ENCODE results near the gene MRPL50. TPM values are rescaled to one million over a fixed set of nuclear protein-coding genes. Genes with fewer than 3 reads are reported as not detected.
A peak's percentile ranks its signal among the peaks of the same experiment; 100 is the strongest.

The MRPL50 gene
- total and polyA plus RNA-seq, 2 donors (not counting 1 experiment from before 2014, with no cell fraction given) = 11.8 to 12.2 TPM

DNA sequence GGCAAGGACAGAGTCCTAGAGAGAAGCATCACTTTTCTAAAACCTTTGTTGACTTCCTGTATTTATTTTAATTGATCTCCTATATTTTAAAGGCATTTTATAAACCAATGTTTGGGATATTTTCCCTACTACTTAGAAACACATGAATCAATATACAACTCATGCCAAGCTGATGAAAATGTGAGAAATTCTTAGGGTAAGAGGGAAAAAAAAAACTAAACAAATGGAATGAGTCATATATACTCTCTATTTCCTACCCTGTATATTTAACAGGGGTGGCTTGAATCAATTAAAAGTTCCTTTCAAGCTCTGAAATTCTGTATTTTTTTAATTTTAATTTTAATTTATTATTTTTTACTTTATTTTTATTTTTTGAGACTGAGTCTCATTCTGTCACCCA is 33.2 kb downstream of the MRPL50 start:
- DNase-seq (ENCODE audit: low read depth in 2 of 2) = peak; percentile 31 to 67
- no peak for TF ChIP-seq EZH2 (IDR thresholded peaks at IDR 0.05; ENCODE audit: low read length, missing control alignments)
- TF ChIP-seq, protein P1, sequence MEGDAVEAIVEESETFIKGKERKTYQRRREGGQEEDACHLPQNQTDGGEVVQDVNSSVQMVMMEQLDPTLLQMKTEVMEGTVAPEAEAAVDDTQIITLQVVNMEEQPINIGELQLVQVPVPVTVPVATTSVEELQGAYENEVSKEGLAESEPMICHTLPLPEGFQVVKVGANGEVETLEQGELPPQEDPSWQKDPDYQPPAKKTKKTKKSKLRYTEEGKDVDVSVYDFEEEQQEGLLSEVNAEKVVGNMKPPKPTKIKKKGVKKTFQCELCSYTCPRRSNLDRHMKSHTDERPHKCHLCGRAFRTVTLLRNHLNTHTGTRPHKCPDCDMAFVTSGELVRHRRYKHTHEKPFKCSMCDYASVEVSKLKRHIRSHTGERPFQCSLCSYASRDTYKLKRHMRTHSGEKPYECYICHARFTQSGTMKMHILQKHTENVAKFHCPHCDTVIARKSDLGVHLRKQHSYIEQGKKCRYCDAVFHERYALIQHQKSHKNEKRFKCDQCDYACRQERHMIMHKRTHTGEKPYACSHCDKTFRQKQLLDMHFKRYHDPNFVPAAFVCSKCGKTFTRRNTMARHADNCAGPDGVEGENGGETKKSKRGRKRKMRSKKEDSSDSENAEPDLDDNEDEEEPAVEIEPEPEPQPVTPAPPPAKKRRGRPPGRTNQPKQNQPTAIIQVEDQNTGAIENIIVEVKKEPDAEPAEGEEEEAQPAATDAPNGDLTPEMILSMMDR (conservative IDR thresholded peaks at IDR 0.05 in 1 of 2, IDR thresholded peaks at IDR 0.05 in 1 of 2; ENCODE audit: low read depth in 1 of 2, low read length in 2 of 2) = no peak
- Histone ChIP-seq H3K4me1 (ENCODE audit: control insufficient read depth, extremely low read depth, insufficient read depth, low read length) (no peaks in the 10 kb centered on the region), H3K27ac (ENCODE audit: insufficient read depth, low read length) (no peak overlapping the region), H4K20me1 (ENCODE audit: control insufficient read depth, extremely low read depth, insufficient read depth, low read length) (no peaks in the 10 kb centered on the region), H3K9ac (ENCODE audit: insufficient read depth, low read length) (no peak overlapping the region), H3K9me3 (ENCODE audit: control insufficient read depth, insufficient read depth, low read depth, low read length) (no peaks in the 10 kb centered on the region), H3K4me3 (replicated peaks in 1 of 4; ENCODE audit: control extremely low read depth in 1 of 4, insufficient read depth in 1 of 4, low read depth in 3 of 4, low read length in 4 of 4) (no peak overlapping the region), H3K36me3 (ENCODE audit: control insufficient read depth, insufficient read depth, low read length) (no peaks in the 10 kb centered on the region), H3K4me2 (ENCODE audit: extremely low read depth, insufficient read depth, low read length) (no peak overlapping the region), H2AFZ (ENCODE audit: low read length) (no peak overlapping the region), H3K79me2 (ENCODE audit: control insufficient read depth, insufficient read depth, low read length) (no peaks in the 10 kb centered on the region), H3K27me3 (ENCODE audit: control insufficient read depth, insufficient read depth, low read length) (no peaks in the 10 kb centered on the region)

DNA sequence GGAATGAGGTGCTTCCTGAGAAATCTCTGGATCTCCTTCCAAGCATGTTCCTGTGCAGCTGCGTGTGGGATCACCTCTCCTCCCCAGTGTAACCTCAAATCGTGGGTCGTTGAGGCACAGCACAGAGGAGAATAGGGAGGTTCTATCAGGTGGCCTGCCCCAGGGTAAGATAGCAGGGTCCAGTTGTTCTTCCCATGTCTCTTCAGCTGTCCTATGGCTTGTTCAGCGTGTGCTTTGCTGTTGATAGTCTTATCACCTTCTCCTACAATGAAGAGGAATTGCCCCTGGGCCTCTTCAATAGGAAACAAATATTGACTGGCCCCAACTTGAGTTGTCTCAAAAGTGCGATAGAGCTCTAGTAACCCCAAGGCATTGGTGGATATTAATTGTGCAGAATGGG is 36.0 kb downstream of the MRPL50 start:
- DNase-seq (ENCODE audit: low read depth in 2 of 2) = no peak
- Histone ChIP-seq H3K36me3 (ENCODE audit: control insufficient read depth, insufficient read depth, low read length) (no peaks in the 10 kb centered on the region), H3K9ac (ENCODE audit: insufficient read depth, low read length) (no peak overlapping the region), H3K4me2 (ENCODE audit: extremely low read depth, insufficient read depth, low read length) (no peak overlapping the region), H3K4me1 (ENCODE audit: control insufficient read depth, extremely low read depth, insufficient read depth, low read length) (no peaks in the 10 kb centered on the region), H3K27me3 (ENCODE audit: control insufficient read depth, insufficient read depth, low read length) (no peaks in the 10 kb centered on the region), H3K9me3 (ENCODE audit: control insufficient read depth, insufficient read depth, low read depth, low read length) (no peaks in the 10 kb centered on the region), H2AFZ (ENCODE audit: low read length) (no peak overlapping the region), H4K20me1 (ENCODE audit: control insufficient read depth, extremely low read depth, insufficient read depth, low read length) (no peaks in the 10 kb centered on the region), H3K79me2 (ENCODE audit: control insufficient read depth, insufficient read depth, low read length) (no peaks in the 10 kb centered on the region), H3K27ac (ENCODE audit: insufficient read depth, low read length) (no peak overlapping the region), H3K4me3 (replicated peaks in 1 of 4; ENCODE audit: control extremely low read depth in 1 of 4, insufficient read depth in 1 of 4, low read depth in 3 of 4, low read length in 4 of 4) (no peak overlapping the region)
- no peak for TF ChIP-seq EZH2 (IDR thresholded peaks at IDR 0.05; ENCODE audit: low read length, missing control alignments)
- TF ChIP-seq, protein P1 (conservative IDR thresholded peaks at IDR 0.05 in 1 of 2, IDR thresholded peaks at IDR 0.05 in 1 of 2; ENCODE audit: low read depth in 1 of 2, low read length in 2 of 2) = no peak

DNA sequence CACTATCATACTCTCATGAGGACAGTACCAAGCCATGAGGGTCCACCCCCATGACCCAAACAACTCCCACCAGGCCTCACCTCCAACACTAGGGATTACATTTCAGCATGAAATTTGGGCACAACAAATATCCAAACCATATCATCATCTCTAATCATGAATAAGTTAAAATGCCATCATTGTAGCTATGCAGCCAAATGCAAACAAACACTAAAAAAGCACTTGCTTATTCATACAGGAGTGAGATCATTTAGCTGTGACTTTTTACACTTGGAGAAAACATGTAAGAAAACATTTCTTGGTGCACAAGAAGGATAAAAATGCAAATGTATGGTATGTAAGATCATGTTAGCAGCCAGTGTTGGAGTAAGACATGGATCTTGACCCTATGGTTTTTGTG is 37.8 kb downstream of the MRPL50 start:
- H3K36me3 ChIP-seq (ENCODE audit: control insufficient read depth, insufficient read depth, low read length) = no peaks in the 10 kb centered on the region
- no peaks in the 10 kb centered on the region for H3K4me1 ChIP-seq (ENCODE audit: control insufficient read depth, extremely low read depth, insufficient read depth, low read length)
- DNase-seq (ENCODE audit: low read depth in 2 of 2) = no peak
- H3K79me2 ChIP-seq (ENCODE audit: control insufficient read depth, insufficient read depth, low read length) = no peaks in the 10 kb centered on the region
- H3K4me2 ChIP-seq (ENCODE audit: extremely low read depth, insufficient read depth, low read length) = no peak overlapping the region
- no peak overlapping the region for H2AFZ ChIP-seq (ENCODE audit: low read length)
- H3K4me3 ChIP-seq (replicated peaks in 1 of 4; ENCODE audit: control extremely low read depth in 1 of 4, insufficient read depth in 1 of 4, low read depth in 3 of 4, low read length in 4 of 4) = no peak overlapping the region
- H4K20me1 ChIP-seq (ENCODE audit: control insufficient read depth, extremely low read depth, insufficient read depth, low read length) = no peaks in the 10 kb centered on the region
- no peaks in the 10 kb centered on the region for H3K27me3 ChIP-seq (ENCODE audit: control insufficient read depth, insufficient read depth, low read length)
- H3K9ac ChIP-seq (ENCODE audit: insufficient read depth, low read length) = no peak overlapping the region
- no peaks in the 10 kb centered on the region for H3K9me3 ChIP-seq (ENCODE audit: control insufficient read depth, insufficient read depth, low read depth, low read length)
- H3K27ac ChIP-seq (ENCODE audit: insufficient read depth, low read length) = no peak overlapping the region
- TF ChIP-seq, protein P1 (conservative IDR thresholded peaks at IDR 0.05 in 1 of 2, IDR thresholded peaks at IDR 0.05 in 1 of 2; ENCODE audit: low read depth in 1 of 2, low read length in 2 of 2) = no peak
- TF ChIP-seq EZH2 (IDR thresholded peaks at IDR 0.05; ENCODE audit: low read length, missing control alignments) = no peak
